Tibial nerve (tissue), 4 donors: Measurements from ENCODE around the gene NPS.

ENCODE experiments used
- EP300 ChIP-seq, 2 donors: sonication (generic); formaldehyde crosslinking; IDR thresholded peaks; one replicate each; pipeline ENCODE4 v1.6.1; 2017; ENCODE audit warnings: antibody characterized with exemption in 2 of 2, mild to moderate bottlenecking in 1 of 2
- TF ChIP-seq, protein P1 (sequence below), 5 experiments: fragments of 200-600 bp in 3 of 5; fragments of 450-650 bp in 2 of 5; sonication (generic) in 3 of 5; IDR thresholded peaks; one replicate each; pipeline ENCODE4 v1.5.1; 2016 to 2019; ENCODE audit warnings: antibody characterized with exemption in 5 of 5, mild to moderate bottlenecking in 3 of 5, moderate library complexity in 2 of 5

DNA sequence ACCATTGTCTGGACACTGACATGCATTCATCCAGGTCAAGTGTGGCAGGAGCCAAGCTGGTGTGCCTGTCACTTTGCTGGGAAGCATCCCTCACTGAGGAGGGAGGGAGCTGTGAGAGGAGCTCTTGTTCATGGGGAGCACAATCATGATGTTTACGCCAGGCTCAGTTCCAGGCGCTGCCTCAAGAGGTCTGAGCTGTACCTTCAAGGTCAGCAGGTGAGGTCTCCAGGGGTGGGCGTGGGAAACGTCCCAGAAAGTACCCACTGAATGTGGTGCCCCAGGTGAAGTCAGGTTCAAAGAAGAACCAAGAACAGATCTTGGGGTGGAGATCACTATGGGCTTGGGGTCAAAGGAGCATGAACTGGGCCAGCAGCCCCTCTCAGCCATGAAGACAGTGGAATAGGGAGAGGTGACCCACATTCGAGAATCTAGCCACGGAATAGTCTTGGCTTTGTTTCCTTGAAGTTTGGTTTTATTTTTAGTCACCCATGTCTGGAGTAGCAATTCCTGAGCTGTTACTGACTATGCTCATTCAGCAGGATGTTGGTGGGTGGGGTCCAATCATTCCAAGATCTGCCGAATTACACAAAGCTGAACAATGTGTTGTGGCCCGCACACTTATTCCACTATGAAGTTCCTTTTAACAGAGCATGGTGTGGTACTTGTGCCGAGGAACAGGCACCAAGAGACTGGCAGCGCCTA is 29.3 kb downstream of the NPS start:
- TF ChIP-seq EP300 (IDR thresholded peaks at IDR 0.05) = no peak
- TF ChIP-seq, protein P1, sequence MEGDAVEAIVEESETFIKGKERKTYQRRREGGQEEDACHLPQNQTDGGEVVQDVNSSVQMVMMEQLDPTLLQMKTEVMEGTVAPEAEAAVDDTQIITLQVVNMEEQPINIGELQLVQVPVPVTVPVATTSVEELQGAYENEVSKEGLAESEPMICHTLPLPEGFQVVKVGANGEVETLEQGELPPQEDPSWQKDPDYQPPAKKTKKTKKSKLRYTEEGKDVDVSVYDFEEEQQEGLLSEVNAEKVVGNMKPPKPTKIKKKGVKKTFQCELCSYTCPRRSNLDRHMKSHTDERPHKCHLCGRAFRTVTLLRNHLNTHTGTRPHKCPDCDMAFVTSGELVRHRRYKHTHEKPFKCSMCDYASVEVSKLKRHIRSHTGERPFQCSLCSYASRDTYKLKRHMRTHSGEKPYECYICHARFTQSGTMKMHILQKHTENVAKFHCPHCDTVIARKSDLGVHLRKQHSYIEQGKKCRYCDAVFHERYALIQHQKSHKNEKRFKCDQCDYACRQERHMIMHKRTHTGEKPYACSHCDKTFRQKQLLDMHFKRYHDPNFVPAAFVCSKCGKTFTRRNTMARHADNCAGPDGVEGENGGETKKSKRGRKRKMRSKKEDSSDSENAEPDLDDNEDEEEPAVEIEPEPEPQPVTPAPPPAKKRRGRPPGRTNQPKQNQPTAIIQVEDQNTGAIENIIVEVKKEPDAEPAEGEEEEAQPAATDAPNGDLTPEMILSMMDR (IDR thresholded peaks at IDR 0.05) = no peak
